Karpas-422 (cell line): ENCODE measurements around the gene SYNPO2. TPM values are rescaled to one million over a fixed set of nuclear protein-coding genes. Genes with fewer than 3 reads are reported as not detected.
"Not testable (repeated sequence)": the region's sequence is repeated elsewhere in the genome, so short reads cannot be mapped to it uniquely, and the experiment has no call there.

Experiments
- DNase-seq: peaks from one replicate; pipeline ENCODE4 v3.0.0-alpha.2; 2015
- H2AFZ ChIP-seq: fragments of 200-600 bp; sonication (generic); 2 replicates; pipeline ENCODE4 v1.6.1; 2014; ENCODE audit warnings: antibody characterized with exemption, low read length, mixed read lengths
- H3K27ac ChIP-seq: fragments of 200-600 bp; sonication (generic); 2 replicates; pipeline ENCODE4 v1.5.1; 2014; ENCODE audit warnings: mild to moderate bottlenecking, low read length, moderate library complexity
- H3K27me3 ChIP-seq: fragments of 200-600 bp; sonication (generic); 2 replicates; pipeline ENCODE4 v1.6.1; 2014; ENCODE audit warnings: low read length, mixed read lengths
- H3K36me3 ChIP-seq: fragments of 200-600 bp; sonication (generic); 2 replicates; pipeline ENCODE4 v1.6.1; 2014; ENCODE audit warnings: low read length, mixed read lengths; ENCODE audit not compliant: insufficient read depth
- H3K4me1 ChIP-seq: fragments of 200-600 bp; sonication (generic); 2 replicates; pipeline ENCODE4 v1.6.1; 2014; ENCODE audit warnings: mild to moderate bottlenecking, low read length, mixed read lengths
- H3K4me2 ChIP-seq: fragments of 200-600 bp; sonication (generic); 2 replicates; pipeline ENCODE4 v1.6.1; 2014; ENCODE audit warnings: low read length, low read depth, mild to moderate bottlenecking; ENCODE audit not compliant: poor library complexity, severe bottlenecking
- H3K4me3 ChIP-seq: fragments of 200-600 bp; sonication (generic); 2 replicates; pipeline ENCODE4 v1.5.1; 2014; ENCODE audit warnings: mild to moderate bottlenecking, antibody characterized with exemption, low read length, mixed read lengths
- H3K79me2 ChIP-seq: fragments of 200-600 bp; sonication (generic); 2 replicates; pipeline ENCODE4 v1.6.1; 2014; ENCODE audit warnings: mild to moderate bottlenecking, low read length, mixed read lengths
- H3K9ac ChIP-seq: fragments of 200-600 bp; sonication (generic); 2 replicates; pipeline ENCODE4 v1.6.0; 2014; ENCODE audit warnings: low read length
- H3K9me2 ChIP-seq: fragments of 200-600 bp; sonication (generic), shearing (Covaris generic); replicated peaks from 2 replicates; pipeline ENCODE4 v1.6.0; 2014; ENCODE audit warnings: mild to moderate bottlenecking, low read length, moderate library complexity; ENCODE audit not compliant: insufficient read depth
- H3K9me3 ChIP-seq: fragments of 300-700, 200-600 bp; sonication (generic); 2 replicates; pipeline ENCODE4 v1.6.1; 2014; ENCODE audit warnings: low read length, mixed read lengths
- H4K20me1 ChIP-seq: fragments of 200-600 bp; sonication (generic); 2 replicates; pipeline ENCODE4 v1.6.1; 2014; ENCODE audit warnings: mild to moderate bottlenecking, antibody characterized with exemption, low read length, low read depth; ENCODE audit not compliant: insufficient read depth
- total RNA-seq: library from RNA; depleted of rRNA; stranded (reverse); fragments of >200 nt; shearing (Covaris generic); gene quantifications from 2 replicates; pipeline ENCODE4 v1.2.3, GENCODE V29; 2014; ENCODE audit warnings: low replicate concordance

Gene SYNPO2
- total RNA-seq, 1 experiment from 2014 or later, result 1.2 TPM

GRCh38 chr4:119016636-119017035, 128.0 kb downstream of the SYNPO2 start:
- H3K4me2 ChIP-seq, result no peak overlapping the region
- H2AFZ ChIP-seq, result no peak overlapping the region
- no peak overlapping the region for H3K27ac ChIP-seq
- H3K27me3 ChIP-seq, result no peaks in the 10 kb centered on the region
- H3K36me3 ChIP-seq, result no peaks in the 10 kb centered on the region
- no peak overlapping the region for H3K4me3 ChIP-seq
- H3K9ac ChIP-seq, result no peak overlapping the region
- no peaks in the 10 kb centered on the region for H3K9me3 ChIP-seq
- no peaks in the 10 kb centered on the region for H4K20me1 ChIP-seq
- no peaks in the 10 kb centered on the region for H3K4me1 ChIP-seq
- DNase-seq, result no peak
- H3K9me2 ChIP-seq, result no peaks in the 10 kb centered on the region
- no peaks in the 10 kb centered on the region for H3K79me2 ChIP-seq

- Histone ChIP-seq H2AFZ (no peak overlapping the region), H3K79me2 (no peaks in the 10 kb centered on the region), H3K27ac (no peak overlapping the region), H3K27me3 (no peaks in the 10 kb centered on the region), H3K9me3 (no peaks in the 10 kb centered on the region), H4K20me1 (no peaks in the 10 kb centered on the region), H3K4me3 (no peak overlapping the region), H3K4me2 (no peak overlapping the region), H3K9ac (no peak overlapping the region), H3K9me2 (no peaks in the 10 kb centered on the region), H3K4me1 (no peaks in the 10 kb centered on the region), H3K36me3 (no peaks in the 10 kb centered on the region)
- DNase-seq, result no peak
Measured at GRCh38 chr4:119017636-119018035, 129.0 kb downstream of the SYNPO2 start.

GRCh38 chr4:119020158-119020557, 131.5 kb downstream of the SYNPO2 start:
- Histone ChIP-seq H3K9ac (no peak overlapping the region), H3K27me3 (no peaks in the 10 kb centered on the region), H3K79me2 (no peaks in the 10 kb centered on the region), H3K27ac (no peak overlapping the region), H3K36me3 (no peaks in the 10 kb centered on the region), H3K9me2 (no peaks in the 10 kb centered on the region), H3K4me3 (no peak overlapping the region), H3K4me2 (no peak overlapping the region), H4K20me1 (no peaks in the 10 kb centered on the region), H3K4me1 (no peaks in the 10 kb centered on the region), H2AFZ (no peak overlapping the region), H3K9me3 (no peaks in the 10 kb centered on the region)
- DNase-seq, result no peak

- H3K9me3 ChIP-seq, H3K4me3 ChIP-seq, H3K79me2 ChIP-seq, H3K9me2 ChIP-seq, H3K9ac ChIP-seq, H3K4me1 ChIP-seq, H3K36me3 ChIP-seq, H2AFZ ChIP-seq, H3K4me2 ChIP-seq, H4K20me1 ChIP-seq, DNase-seq, H3K27me3 ChIP-seq, H3K27ac ChIP-seq: not testable (repeated sequence)
Measured at GRCh38 chr4:119022520-119022919, 133.9 kb downstream of the SYNPO2 start.

- Histone ChIP-seq H3K4me2 (no peak overlapping the region), H3K27me3 (no peaks in the 10 kb centered on the region), H4K20me1 (no peaks in the 10 kb centered on the region), H3K4me3 (no peak overlapping the region), H3K79me2 (no peaks in the 10 kb centered on the region), H3K9ac (no peak overlapping the region), H2AFZ (no peak overlapping the region), H3K4me1 (no peaks in the 10 kb centered on the region), H3K9me3 (no peaks in the 10 kb centered on the region), H3K27ac (no peak overlapping the region), H3K36me3 (no peaks in the 10 kb centered on the region), H3K9me2 (no peaks in the 10 kb centered on the region)
- DNase-seq, result no peak
Measured at GRCh38 chr4:119024102-119024501, 135.4 kb downstream of the SYNPO2 start.

GRCh38 chr4:119025420-119025819, 136.8 kb downstream of the SYNPO2 start:
- Histone ChIP-seq H3K9me3 (no peaks in the 10 kb centered on the region), H3K27me3 (no peaks in the 10 kb centered on the region), H3K9me2 (no peaks in the 10 kb centered on the region), H3K27ac (no peak overlapping the region), H3K9ac (no peak overlapping the region), H2AFZ (no peak overlapping the region), H4K20me1 (no peaks in the 10 kb centered on the region), H3K79me2 (no peaks in the 10 kb centered on the region), H3K4me1 (no peaks in the 10 kb centered on the region), H3K4me2 (no peak overlapping the region), H3K4me3 (no peak overlapping the region), H3K36me3 (no peaks in the 10 kb centered on the region)
- DNase-seq, result no peak

GRCh38 chr4:119025916-119026661, 137.4 kb downstream of the SYNPO2 start:
- Histone ChIP-seq H3K9ac (no peak overlapping the region), H2AFZ (no peak overlapping the region), H3K27me3 (no peaks in the 10 kb centered on the region), H3K4me1 (no peaks in the 10 kb centered on the region), H3K27ac (no peak overlapping the region), H3K4me3 (no peak overlapping the region), H3K4me2 (no peak overlapping the region), H3K9me3 (no peaks in the 10 kb centered on the region), H3K9me2 (no peaks in the 10 kb centered on the region), H3K36me3 (no peaks in the 10 kb centered on the region), H4K20me1 (no peaks in the 10 kb centered on the region), H3K79me2 (no peaks in the 10 kb centered on the region)
- DNase-seq, result no peak

- H3K27me3 ChIP-seq, result no peaks in the 10 kb centered on the region
Measured at GRCh38 chr4:119026662-119027444, 138.2 kb downstream of the SYNPO2 start.

More at GRCh38 chr4:119026662-119027444, 138.2 kb downstream of the SYNPO2 start:
- DNase-seq, result no peak
- Histone ChIP-seq H2AFZ (no peak overlapping the region), H3K4me3 (no peak overlapping the region), H3K9me2 (no peaks in the 10 kb centered on the region), H3K4me2 (no peak overlapping the region), H3K4me1 (no peaks in the 10 kb centered on the region), H3K79me2 (no peaks in the 10 kb centered on the region), H3K36me3 (no peaks in the 10 kb centered on the region), H3K9ac (no peak overlapping the region), H4K20me1 (no peaks in the 10 kb centered on the region), H3K9me3 (no peaks in the 10 kb centered on the region), H3K27ac (no peak overlapping the region)
